Upper lobe of right lung (tissue), 1 donor: ENCODE results near the gene SLC9A9. TPM values are rescaled to one million over a fixed set of nuclear protein-coding genes. Genes with fewer than 3 reads are reported as not detected.

Experiments used
- ATAC-seq: fragments of 200-7000 bp; cut with Tn5 transposase; one replicate; pipeline ENCODE4 v1.9.1; 2020; ENCODE audit warnings: mild to moderate bottlenecking, moderate library complexity
- DNase-seq: peaks from one replicate; pipeline ENCODE4 v3.0.0-alpha.2; 2020
- H3K27ac ChIP-seq: fragments of 200-600 bp; one replicate; pipeline ENCODE4 v1.8.0; 2022
- H3K27me3 ChIP-seq: fragments of 200-600 bp; one replicate; pipeline ENCODE4 v1.8.0; 2022; ENCODE audit warnings: mild to moderate bottlenecking
- H3K36me3 ChIP-seq: fragments of 200-600 bp; one replicate; pipeline ENCODE4 v1.8.0; 2022
- H3K4me1 ChIP-seq: fragments of 200-600 bp; one replicate; pipeline ENCODE4 v1.8.0; 2022
- H3K4me3 ChIP-seq: fragments of 200-600 bp; one replicate; pipeline ENCODE4 v1.8.0; 2022; ENCODE audit warnings: mild to moderate bottlenecking
- H3K9me3 ChIP-seq: fragments of 200-600 bp; one replicate; pipeline ENCODE4 v1.8.0; 2022
- CTCF ChIP-seq: fragments of 200-600 bp; IDR thresholded peaks from one replicate; pipeline ENCODE4 v1.8.0; 2022; ENCODE audit warnings: antibody characterized with exemption
- intact Hi-C: fragments of 100-400 bp; cut with DNase I; formaldehyde crosslinking; loops from one replicate; pipeline ENCODE4 v1.11.0; 2022
- total RNA-seq: library from RNA; stranded (reverse); fragmentation: NEBNext Ultra II Directional; extraction: Animal tissue kit (Norgen Biotek cat#: 25700); gene quantifications from one replicate; pipeline ENCODE4 v1.2.1, GENCODE V29; 2021
- donor health status: DM: no; HTN: yes; CAD: no; lungs with severe emphysema.

SLC9A9 gene
- total RNA-seq, 1 donor from 2014 or later: 13.3 TPM

- no peaks in the 10 kb centered on the region for H3K27me3 ChIP-seq
- H3K4me1 ChIP-seq: no peaks in the 10 kb centered on the region
- no peaks in the 10 kb centered on the region for H3K9me3 ChIP-seq
- no peak overlapping the region for H3K27ac ChIP-seq
- TF ChIP-seq CTCF: no peak
- no peak overlapping the region for H3K4me3 ChIP-seq
- ATAC-seq (no peak), DNase-seq (no peak)
- no peaks in the 10 kb centered on the region for H3K36me3 ChIP-seq
- intact Hi-C loops: no loop called here
Measured at GRCh38 chr3:143261848-143262247, 586.4 kb downstream of the SLC9A9 start.

GRCh38 chr3:143258692-143259091, 589.6 kb downstream of the SLC9A9 start:
- Histone ChIP-seq H3K27me3 (no peaks in the 10 kb centered on the region), H3K4me1 (no peaks in the 10 kb centered on the region), H3K36me3 (no peaks in the 10 kb centered on the region), H3K27ac (no peak overlapping the region), H3K9me3 (no peaks in the 10 kb centered on the region), H3K4me3 (no peak overlapping the region)
- DNase-seq (no peak), ATAC-seq (no peak)
- TF ChIP-seq CTCF: no peak
- intact Hi-C loops: no loop called here

GRCh38 chr3:143256416-143256815, 591.9 kb downstream of the SLC9A9 start:
- intact Hi-C loops: no loop called here
- H3K4me1 ChIP-seq: no peaks in the 10 kb centered on the region
- H3K4me3 ChIP-seq: no peak overlapping the region
- no peak for TF ChIP-seq CTCF
- H3K9me3 ChIP-seq: no peaks in the 10 kb centered on the region
- no peaks in the 10 kb centered on the region for H3K27me3 ChIP-seq
- DNase-seq (no peak), ATAC-seq (no peak)
- no peak overlapping the region for H3K27ac ChIP-seq
- no peaks in the 10 kb centered on the region for H3K36me3 ChIP-seq

GRCh38 chr3:143255739-143256138, 592.5 kb downstream of the SLC9A9 start:
- intact Hi-C loops: no loop called here
- Histone ChIP-seq H3K36me3 (no peaks in the 10 kb centered on the region), H3K27ac (no peak overlapping the region), H3K27me3 (no peaks in the 10 kb centered on the region), H3K9me3 (no peaks in the 10 kb centered on the region), H3K4me3 (no peak overlapping the region), H3K4me1 (no peaks in the 10 kb centered on the region)
- ATAC-seq: no peak
- DNase-seq: no peak
- no peak for TF ChIP-seq CTCF

- Histone ChIP-seq H3K9me3 (no peaks in the 10 kb centered on the region), H3K4me1 (no peaks in the 10 kb centered on the region), H3K27ac (no peak overlapping the region), H3K4me3 (no peak overlapping the region), H3K27me3 (no peaks in the 10 kb centered on the region), H3K36me3 (no peaks in the 10 kb centered on the region)
- no peak for ATAC-seq
- TF ChIP-seq CTCF: no peak
- DNase-seq: no peak
- intact Hi-C loops: no loop called here
Measured at GRCh38 chr3:143252931-143253330, 595.3 kb downstream of the SLC9A9 start.

GRCh38 chr3:143249014-143249413, 599.3 kb downstream of the SLC9A9 start:
- Histone ChIP-seq H3K27me3 (no peaks in the 10 kb centered on the region), H3K27ac (no peak overlapping the region), H3K9me3 (no peaks in the 10 kb centered on the region), H3K4me3 (no peak overlapping the region), H3K4me1 (no peaks in the 10 kb centered on the region), H3K36me3 (no peaks in the 10 kb centered on the region)
- intact Hi-C loops: no loop called here
- DNase-seq (no peak), ATAC-seq (no peak)
- TF ChIP-seq CTCF: no peak
